Osteoblast (primary cell): Measurements from ENCODE around the gene NOXO1. TPM values are rescaled to one million over a fixed set of nuclear protein-coding genes. Genes with fewer than 3 reads are reported as not detected.

Source experiments
- DNase-seq: peaks from one replicate; pipeline ENCODE4 v3.0.0; 2011; ENCODE audit warnings: low spot score, mixed read lengths; ENCODE audit not compliant: insufficient read length; ENCODE audit errors: missing footprints
- H2AFZ ChIP-seq: 2 replicates; pipeline ENCODE4 v1.6.0; 2011; ENCODE audit warnings: mild to moderate bottlenecking, low read length
- H3K27ac ChIP-seq: 2 replicates; pipeline ENCODE4 v1.5.1; 2011; ENCODE audit warnings: mild to moderate bottlenecking, low read depth, low read length, moderate library complexity
- H3K27me3 ChIP-seq: 2 replicates; pipeline ENCODE4 v1.6.0; 2012; ENCODE audit warnings: mild to moderate bottlenecking, control low read depth, inconsistent platforms, low read length, moderate library complexity; ENCODE audit not compliant: insufficient read depth
- H3K36me3 ChIP-seq: 2 replicates; pipeline ENCODE4 v1.5.1; 2011; ENCODE audit warnings: mild to moderate bottlenecking, low read length, control low read depth, moderate library complexity; ENCODE audit not compliant: insufficient read depth
- H3K4me1 ChIP-seq: 2 replicates; pipeline ENCODE4 v1.5.1; 2011; ENCODE audit warnings: mild to moderate bottlenecking, low read length, control low read depth, moderate library complexity; ENCODE audit not compliant: insufficient read depth
- H3K4me2 ChIP-seq: 2 replicates; pipeline ENCODE4 v1.6.0; 2011; ENCODE audit warnings: mild to moderate bottlenecking, low read length; ENCODE audit not compliant: insufficient read depth
- H3K4me3 ChIP-seq: fragments of 200-600 bp; sonication (generic); 3 replicates; pipeline ENCODE4 v1.5.1; 2012; ENCODE audit warnings: mild to moderate bottlenecking, low read length, inconsistent platforms; ENCODE audit not compliant: insufficient read depth
- H3K79me2 ChIP-seq: 2 replicates; pipeline ENCODE4 v1.6.0; 2012; ENCODE audit warnings: mild to moderate bottlenecking, low read length, control low read depth, inconsistent platforms; ENCODE audit not compliant: insufficient read depth
- H3K9me3 ChIP-seq: 2 replicates; pipeline ENCODE4 v1.5.1; 2011; ENCODE audit warnings: low read depth, low read length, control low read depth
- H4K20me1 ChIP-seq: 2 replicates; pipeline ENCODE4 v1.6.0; 2012; ENCODE audit warnings: mild to moderate bottlenecking, low read length, control low read depth; ENCODE audit not compliant: insufficient read depth
- total RNA-seq: library from RNA; depleted of rRNA; stranded (reverse); fragments of >200 nt; gene quantifications from 2 replicates; pipeline ENCODE4 v1.2.3, GENCODE V29; 2012
- TF ChIP-seq, protein P1 (sequence below): IDR thresholded peaks from 2 replicates; pipeline ENCODE4 v1.5.1; 2011; ENCODE audit warnings: mild to moderate bottlenecking, low read depth, low read length, moderate library complexity; ENCODE audit errors: extremely low read depth

NOXO1 gene
- total RNA-seq, 1 donor: under 0.01 TPM

DNA sequence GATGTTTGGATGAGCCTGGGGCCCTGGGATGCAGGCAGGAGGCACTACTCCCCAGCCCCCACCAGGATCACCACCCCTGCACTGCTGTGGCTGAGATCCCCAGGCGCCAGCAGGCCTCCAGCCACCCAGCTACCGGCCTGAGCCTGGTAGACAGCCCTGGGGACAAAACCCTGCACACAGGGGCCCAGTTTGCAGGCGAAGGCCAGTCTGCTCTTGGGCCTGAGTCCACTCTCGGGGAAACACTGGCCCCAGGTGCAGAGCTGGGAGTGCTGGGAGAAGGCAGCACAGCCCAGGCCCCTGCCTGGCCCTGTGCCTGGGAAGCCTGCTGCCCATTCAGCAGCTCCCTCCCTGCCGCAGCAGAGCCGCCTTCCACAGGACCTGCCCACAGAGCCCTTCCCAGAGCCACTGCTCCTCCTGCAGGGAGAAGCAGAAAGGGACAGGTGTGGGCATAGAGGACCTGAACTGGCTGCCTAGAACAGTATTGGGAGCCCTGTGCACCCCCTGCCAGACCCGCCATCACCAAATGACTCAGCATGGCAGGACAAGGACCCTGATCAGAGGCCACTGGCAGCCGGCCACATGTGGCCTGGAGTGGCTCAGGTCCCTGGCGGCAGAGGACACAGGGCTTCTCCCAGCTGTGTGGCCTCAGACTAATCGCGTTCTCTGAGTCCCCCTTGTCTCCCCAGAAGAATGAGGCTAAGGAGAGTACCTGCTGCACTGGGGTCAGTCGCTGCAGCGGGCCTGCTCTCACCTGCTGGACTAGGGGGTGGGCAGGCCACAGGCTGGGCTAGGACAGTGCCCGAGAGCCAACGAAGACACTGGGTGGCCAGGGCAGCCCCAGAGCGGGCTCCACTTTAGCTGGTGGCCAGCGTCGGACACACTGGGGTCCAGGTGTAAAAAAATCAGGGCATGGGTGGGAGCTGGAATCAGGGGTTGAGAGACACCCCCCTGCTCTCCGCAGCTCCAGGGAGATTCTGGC is 48.9 kb downstream of the NOXO1 start:
- no peaks in the 10 kb centered on the region for H4K20me1 ChIP-seq
- no peak overlapping the region for H3K27ac ChIP-seq
- H3K4me3 ChIP-seq: no peak overlapping the region
- H3K36me3 ChIP-seq: no peaks in the 10 kb centered on the region
- H3K4me1 ChIP-seq: no peaks in the 10 kb centered on the region
- no peak for DNase-seq
- no peak overlapping the region for H3K4me2 ChIP-seq
- no peaks in the 10 kb centered on the region for H3K9me3 ChIP-seq
- TF ChIP-seq, protein P1, sequence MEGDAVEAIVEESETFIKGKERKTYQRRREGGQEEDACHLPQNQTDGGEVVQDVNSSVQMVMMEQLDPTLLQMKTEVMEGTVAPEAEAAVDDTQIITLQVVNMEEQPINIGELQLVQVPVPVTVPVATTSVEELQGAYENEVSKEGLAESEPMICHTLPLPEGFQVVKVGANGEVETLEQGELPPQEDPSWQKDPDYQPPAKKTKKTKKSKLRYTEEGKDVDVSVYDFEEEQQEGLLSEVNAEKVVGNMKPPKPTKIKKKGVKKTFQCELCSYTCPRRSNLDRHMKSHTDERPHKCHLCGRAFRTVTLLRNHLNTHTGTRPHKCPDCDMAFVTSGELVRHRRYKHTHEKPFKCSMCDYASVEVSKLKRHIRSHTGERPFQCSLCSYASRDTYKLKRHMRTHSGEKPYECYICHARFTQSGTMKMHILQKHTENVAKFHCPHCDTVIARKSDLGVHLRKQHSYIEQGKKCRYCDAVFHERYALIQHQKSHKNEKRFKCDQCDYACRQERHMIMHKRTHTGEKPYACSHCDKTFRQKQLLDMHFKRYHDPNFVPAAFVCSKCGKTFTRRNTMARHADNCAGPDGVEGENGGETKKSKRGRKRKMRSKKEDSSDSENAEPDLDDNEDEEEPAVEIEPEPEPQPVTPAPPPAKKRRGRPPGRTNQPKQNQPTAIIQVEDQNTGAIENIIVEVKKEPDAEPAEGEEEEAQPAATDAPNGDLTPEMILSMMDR: no peak
- H3K79me2 ChIP-seq: no peaks in the 10 kb centered on the region
- no peak overlapping the region for H2AFZ ChIP-seq
- H3K27me3 ChIP-seq: peaks cover 6% of the 10 kb centered on the region

DNA sequence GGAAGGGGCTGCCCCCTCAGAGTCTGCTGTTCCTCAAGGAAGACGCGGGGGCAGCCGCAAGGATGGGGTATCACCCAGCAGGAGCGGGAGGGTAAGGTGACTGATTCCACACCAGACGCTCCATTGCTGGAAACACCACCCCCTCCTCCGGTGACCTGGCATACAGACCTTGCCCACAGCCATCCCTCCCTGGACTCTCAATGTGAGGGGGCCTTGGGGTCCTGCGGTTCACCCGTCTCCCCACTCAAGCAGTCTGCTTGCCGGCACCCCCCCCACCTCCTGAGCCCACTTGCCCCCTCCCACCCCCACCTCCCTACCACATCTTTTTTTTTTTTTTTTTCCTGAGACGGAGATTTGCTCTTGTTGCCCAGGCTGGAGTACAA is 50.9 kb downstream of the NOXO1 start:
- H3K79me2 ChIP-seq: no peaks in the 10 kb centered on the region
- TF ChIP-seq, protein P1: no peak
- no peak overlapping the region for H3K27ac ChIP-seq
- H3K9me3 ChIP-seq: no peaks in the 10 kb centered on the region
- no peaks in the 10 kb centered on the region for H3K36me3 ChIP-seq
- no peak overlapping the region for H3K4me2 ChIP-seq
- no peak overlapping the region for H3K4me3 ChIP-seq
- H4K20me1 ChIP-seq: no peaks in the 10 kb centered on the region
- no peak overlapping the region for H2AFZ ChIP-seq
- no peak for DNase-seq
- H3K4me1 ChIP-seq: no peaks in the 10 kb centered on the region
- H3K27me3 ChIP-seq: peaks cover 9% of the 10 kb centered on the region

DNA sequence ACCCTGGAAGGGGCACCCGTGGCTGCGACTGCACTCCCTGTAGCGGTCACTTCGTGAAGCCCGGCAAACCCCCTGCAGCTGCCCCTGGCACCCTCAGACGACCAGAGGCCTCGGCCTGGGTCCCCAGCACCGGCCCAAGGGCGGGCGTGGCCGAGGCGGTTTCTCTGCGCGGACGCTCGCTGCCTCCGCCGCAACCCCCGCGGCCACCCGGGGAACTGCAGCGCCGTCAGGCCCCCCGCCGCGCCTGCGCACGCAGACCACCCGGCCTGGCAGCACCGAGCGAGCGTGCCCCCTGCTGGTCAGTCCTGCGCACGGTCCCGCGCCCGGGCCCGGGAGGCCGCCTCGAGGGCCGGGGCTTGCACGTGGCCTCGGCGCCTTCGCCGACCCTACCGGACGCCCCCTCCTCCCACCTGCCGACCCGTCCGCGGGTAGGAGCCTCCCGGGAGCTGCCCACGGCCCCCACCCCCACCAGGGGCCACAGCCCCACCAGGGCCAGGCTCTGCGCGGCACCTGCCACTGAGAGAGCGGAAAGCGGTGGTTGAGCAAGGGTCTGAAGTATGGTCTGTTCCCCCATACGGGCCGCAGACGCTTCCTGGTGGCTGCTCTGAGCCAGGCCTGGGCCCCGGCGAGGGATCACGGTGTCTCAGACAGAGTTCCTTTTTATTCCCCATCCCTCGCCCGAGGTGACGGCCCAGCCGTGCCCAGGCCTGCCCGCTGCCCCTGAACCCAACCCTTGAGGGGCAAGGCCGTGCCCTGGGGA is 51.5 kb downstream of the NOXO1 start:
- peak overlapping the region; percentile 85 for H2AFZ ChIP-seq
- no peaks in the 10 kb centered on the region for H3K9me3 ChIP-seq
- peak; percentile 100 for DNase-seq
- H4K20me1 ChIP-seq: no peaks in the 10 kb centered on the region
- TF ChIP-seq, protein P1: peak; percentile 68
- H3K4me1 ChIP-seq: no peaks in the 10 kb centered on the region
- peak overlapping the region; percentile 73 for H3K4me3 ChIP-seq
- H3K79me2 ChIP-seq: no peaks in the 10 kb centered on the region
- H3K4me2 ChIP-seq: peak overlapping the region; percentile 84
- no peak overlapping the region for H3K27ac ChIP-seq
- H3K36me3 ChIP-seq: no peaks in the 10 kb centered on the region
- H3K27me3 ChIP-seq: peaks cover 9% of the 10 kb centered on the region

DNA sequence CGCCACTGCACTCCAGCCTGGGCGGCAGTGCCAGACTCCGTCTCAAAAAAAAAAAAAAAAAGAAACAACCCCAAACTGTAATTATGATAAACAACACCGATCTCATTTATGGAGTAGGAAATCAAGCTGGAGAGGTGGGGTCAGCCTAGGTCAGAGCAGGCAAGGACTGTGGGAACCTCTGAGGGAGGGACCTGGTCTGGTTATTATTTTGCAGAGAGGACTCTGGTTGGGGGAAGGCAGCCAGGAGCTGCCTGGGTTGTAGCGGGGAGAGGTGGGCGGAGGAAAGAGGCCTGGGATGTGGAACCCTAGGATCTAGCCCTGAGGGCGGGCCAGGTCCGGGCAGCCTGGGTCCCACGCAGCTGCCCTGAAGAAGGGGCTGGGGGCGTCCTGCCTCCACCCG is 52.2 kb downstream of the NOXO1 start:
- H2AFZ ChIP-seq: peak overlapping the region; percentile 85
- no peaks in the 10 kb centered on the region for H3K9me3 ChIP-seq
- H3K79me2 ChIP-seq: no peaks in the 10 kb centered on the region
- H3K4me1 ChIP-seq: no peaks in the 10 kb centered on the region
- no peaks in the 10 kb centered on the region for H4K20me1 ChIP-seq
- TF ChIP-seq, protein P1: no peak
- peaks cover 15% of the 10 kb centered on the region for H3K27me3 ChIP-seq
- no peaks in the 10 kb centered on the region for H3K36me3 ChIP-seq
- peak overlapping the region; percentile 84 for H3K4me2 ChIP-seq
- peak; percentile 95 for DNase-seq
- no peak overlapping the region for H3K27ac ChIP-seq
- peak overlapping the region; percentile 73 for H3K4me3 ChIP-seq
